ENCODE results near the gene CCDC177.

DNA sequence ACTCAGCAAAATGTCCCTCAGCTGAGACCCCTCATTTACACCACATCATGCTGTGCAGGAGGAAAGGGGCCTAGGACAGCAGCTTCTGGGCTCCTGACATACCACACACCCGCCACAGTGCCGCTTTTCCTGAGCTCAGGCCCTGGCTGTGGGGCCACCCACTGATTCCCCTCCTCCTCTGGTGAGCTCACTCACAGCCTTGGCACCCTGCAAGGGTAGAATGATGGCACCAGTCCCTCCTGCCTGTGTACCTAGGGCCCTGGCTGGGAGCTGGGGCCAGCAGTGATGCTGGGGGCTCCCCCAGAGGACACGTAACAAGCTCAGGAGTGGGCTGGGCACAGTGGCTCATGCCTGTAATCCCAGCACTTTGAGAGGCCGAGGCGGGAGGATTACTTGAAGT lies 45.7 kb downstream of the CCDC177 start:
- TF ChIP-seq, protein P1, sequence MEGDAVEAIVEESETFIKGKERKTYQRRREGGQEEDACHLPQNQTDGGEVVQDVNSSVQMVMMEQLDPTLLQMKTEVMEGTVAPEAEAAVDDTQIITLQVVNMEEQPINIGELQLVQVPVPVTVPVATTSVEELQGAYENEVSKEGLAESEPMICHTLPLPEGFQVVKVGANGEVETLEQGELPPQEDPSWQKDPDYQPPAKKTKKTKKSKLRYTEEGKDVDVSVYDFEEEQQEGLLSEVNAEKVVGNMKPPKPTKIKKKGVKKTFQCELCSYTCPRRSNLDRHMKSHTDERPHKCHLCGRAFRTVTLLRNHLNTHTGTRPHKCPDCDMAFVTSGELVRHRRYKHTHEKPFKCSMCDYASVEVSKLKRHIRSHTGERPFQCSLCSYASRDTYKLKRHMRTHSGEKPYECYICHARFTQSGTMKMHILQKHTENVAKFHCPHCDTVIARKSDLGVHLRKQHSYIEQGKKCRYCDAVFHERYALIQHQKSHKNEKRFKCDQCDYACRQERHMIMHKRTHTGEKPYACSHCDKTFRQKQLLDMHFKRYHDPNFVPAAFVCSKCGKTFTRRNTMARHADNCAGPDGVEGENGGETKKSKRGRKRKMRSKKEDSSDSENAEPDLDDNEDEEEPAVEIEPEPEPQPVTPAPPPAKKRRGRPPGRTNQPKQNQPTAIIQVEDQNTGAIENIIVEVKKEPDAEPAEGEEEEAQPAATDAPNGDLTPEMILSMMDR (conservative IDR thresholded peaks at IDR 0.05; ENCODE audit: low read depth, low read length) = no peak
- no peak for TF ChIP-seq EZH2 (IDR thresholded peaks at IDR 0.05; ENCODE audit: borderline replicate concordance, low read depth, low read length, poor library complexity, severe bottlenecking)
